ENCODE data around the gene DTD1. TPM values are rescaled to one million over a fixed set of nuclear protein-coding genes. Genes with fewer than 3 reads are reported as not detected.
"Not testable (repeated sequence)": the region's sequence is repeated elsewhere in the genome, so short reads cannot be mapped to it uniquely, and the experiment has no call there.

The DTD1 gene
- total RNA-seq, 5 donors from 2014 or later (not counting 1 experiment from before 2014, with no cell fraction given) = 15.5 to 24.9 (median 22.0) TPM

GRCh38 chr20:18749528-18749927 lies 161.7 kb downstream of the DTD1 start:
- Mint-ChIP-seq H3K4me1 (peaks cover 7 to 14% (median 10%) of the 10 kb centered on the region in 3 donors), H3K27ac (no peak overlapping the region), H3K9me3 (no peaks in the 10 kb centered on the region), H3K4me3 (no peak overlapping the region), H3K27me3 (no peaks in the 10 kb centered on the region), H3K36me3 (peaks cover 54% of the 10 kb centered on the region)
- H3K4me3 ChIP-seq (ENCODE audit: control insufficient read depth in 1 of 2, extremely low read depth in 1 of 2, low read length in 1 of 2) = no peak overlapping the region
- H3K36me3 ChIP-seq (ENCODE audit: control insufficient read depth in 2 of 2, extremely low read depth in 1 of 2, insufficient read depth in 1 of 2, low read length in 1 of 2) = peaks cover 0 to 13% of the 10 kb centered on the region in 2 donors
- ChIA-PET CTCF (no interaction called here), POLR2A (interaction anchor here in 1 of 2 donors (0.6 kb wide), 1 partner anchor 1289 kb away, joined by 3 read pairs; no protein-coding TSS in a partner anchor)
- ATAC-seq (replicated peaks in 1 of 4) (no peak), DNase-seq (no peak)
- WGBS (ENCODE audit: insufficient coverage) = 90% methylated on average over 7 of the region's 7 CpGs
- H3K27ac ChIP-seq (ENCODE audit: low read length) = no peak overlapping the region
- H3K4me1 ChIP-seq (ENCODE audit: control insufficient read depth in 1 of 2, extremely low read depth in 1 of 2, insufficient read depth in 2 of 2, low read length in 2 of 2) = no peaks in the 10 kb centered on the region
- H3K27me3 ChIP-seq (replicated peaks in 1 of 2; ENCODE audit: control insufficient read depth in 2 of 2, extremely low read depth in 1 of 2, insufficient read depth in 2 of 2, low read length in 1 of 2) = no peaks in the 10 kb centered on the region
- H3K9me3 ChIP-seq = no peaks in the 10 kb centered on the region

DNA sequence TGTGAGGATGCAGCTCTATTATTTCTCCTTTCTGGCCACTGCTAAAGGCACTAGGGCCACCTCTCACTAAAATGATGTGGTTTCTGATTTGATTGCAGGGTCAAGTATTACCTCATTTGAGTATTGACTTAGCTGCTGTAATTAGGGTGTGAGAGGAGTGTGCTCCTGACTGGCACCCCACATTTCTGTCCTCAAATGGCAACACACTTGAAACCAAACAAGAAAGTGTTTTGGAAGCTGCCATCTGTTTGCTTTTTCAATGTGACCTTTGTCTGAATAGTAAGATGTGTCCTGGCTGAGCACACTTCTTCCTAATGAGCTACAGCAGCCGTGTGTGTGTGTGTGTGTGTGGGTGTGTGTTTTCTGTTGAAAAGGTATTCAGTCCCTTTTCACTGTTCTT lies 162.9 kb downstream of the DTD1 start:
- H3K9me3 Mint-ChIP-seq = peaks cover 0 to 4% (median 0%) of the 10 kb centered on the region in 3 donors
- CTCF ChIA-PET = interaction anchor here in 1 of 2 donors (0.6 kb wide), 1 partner anchor 15 kb away, joined by 3 read pairs; no protein-coding TSS in a partner anchor
- H3K36me3 ChIP-seq (ENCODE audit: control insufficient read depth in 2 of 2, extremely low read depth in 1 of 2, insufficient read depth in 1 of 2, low read length in 1 of 2) = peaks cover 0 to 4% of the 10 kb centered on the region in 2 donors
- ATAC-seq (replicated peaks in 1 of 4) (no peak), DNase-seq (no peak)
- H3K27ac Mint-ChIP-seq = no peak overlapping the region
- peaks cover 54% of the 10 kb centered on the region for H3K36me3 Mint-ChIP-seq
- H3K4me1 Mint-ChIP-seq = peaks cover 7 to 15% (median 10%) of the 10 kb centered on the region in 3 donors
- no peaks in the 10 kb centered on the region for H3K27me3 ChIP-seq (replicated peaks in 1 of 2; ENCODE audit: control insufficient read depth in 2 of 2, extremely low read depth in 1 of 2, insufficient read depth in 2 of 2, low read length in 1 of 2)
- no peak overlapping the region for H3K4me3 Mint-ChIP-seq
- H3K9me3 ChIP-seq = no peaks in the 10 kb centered on the region
- no CpG with 5 or more reads among the region's 1 CpG for WGBS (ENCODE audit: insufficient coverage)
- H3K4me3 ChIP-seq (ENCODE audit: control insufficient read depth in 1 of 2, extremely low read depth in 1 of 2, low read length in 1 of 2) = no peak overlapping the region
- no peak overlapping the region for H3K27ac ChIP-seq (ENCODE audit: low read length)
- H3K27me3 Mint-ChIP-seq = no peaks in the 10 kb centered on the region
- H3K4me1 ChIP-seq (ENCODE audit: control insufficient read depth in 1 of 2, extremely low read depth in 1 of 2, insufficient read depth in 2 of 2, low read length in 2 of 2) = no peaks in the 10 kb centered on the region
- POLR2A ChIA-PET = no interaction called here

DNA sequence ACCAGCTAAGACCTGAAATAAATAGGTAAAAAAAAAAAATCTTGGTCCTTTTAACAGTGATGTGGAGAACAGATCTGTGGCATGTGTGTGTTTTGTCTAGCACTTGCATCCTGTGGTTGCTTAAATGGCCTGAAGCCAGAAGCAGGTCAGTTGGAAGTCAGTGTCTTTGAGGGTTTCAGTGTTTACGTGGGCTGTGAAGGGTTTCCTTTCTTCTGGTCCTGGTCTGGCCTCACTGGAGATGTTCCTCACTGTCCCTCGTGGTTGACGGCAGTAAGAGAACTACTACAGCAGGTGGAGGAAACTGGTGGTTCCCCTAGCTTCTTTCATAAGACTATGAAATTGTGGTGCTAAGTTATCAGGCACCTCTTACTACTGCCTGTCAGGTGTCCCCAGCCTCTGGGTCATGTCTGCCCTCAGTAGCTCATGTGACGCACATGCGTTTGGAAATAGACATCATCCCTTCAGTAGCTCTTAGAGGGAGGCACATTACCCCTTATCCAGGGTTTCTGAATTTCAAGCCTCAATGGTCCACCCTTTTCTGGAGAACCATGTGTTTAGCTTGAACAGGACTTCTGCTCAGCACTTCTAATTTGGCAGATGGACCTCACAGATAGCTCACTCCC lies 166.3 kb downstream of the DTD1 start:
- no peaks in the 10 kb centered on the region for H3K27me3 Mint-ChIP-seq

GRCh38 chr20:18754653-18755045 lies 166.8 kb downstream of the DTD1 start:
- no peaks in the 10 kb centered on the region for H3K27me3 Mint-ChIP-seq
- Histone ChIP-seq H3K27me3 (replicated peaks in 1 of 2; ENCODE audit: control insufficient read depth in 2 of 2, extremely low read depth in 1 of 2, insufficient read depth in 2 of 2, low read length in 1 of 2) (no peaks in the 10 kb centered on the region), H3K4me1 (ENCODE audit: control insufficient read depth in 1 of 2, extremely low read depth in 1 of 2, insufficient read depth in 2 of 2, low read length in 2 of 2) (no peaks in the 10 kb centered on the region), H3K27ac (ENCODE audit: low read length) (no peak overlapping the region), H3K4me3 (ENCODE audit: control insufficient read depth in 1 of 2, extremely low read depth in 1 of 2, low read length in 1 of 2) (no peak overlapping the region), H3K9me3 (no peaks in the 10 kb centered on the region), H3K36me3 (ENCODE audit: control insufficient read depth in 2 of 2, extremely low read depth in 1 of 2, insufficient read depth in 1 of 2, low read length in 1 of 2) (no peaks in the 10 kb centered on the region)
- ChIA-PET CTCF (no interaction called here), POLR2A (no interaction called here)
- H3K36me3 Mint-ChIP-seq = peaks cover 37% of the 10 kb centered on the region
- H3K4me3 Mint-ChIP-seq = no peak overlapping the region
- H3K4me1 Mint-ChIP-seq = peaks cover 6 to 15% (median 13%) of the 10 kb centered on the region in 3 donors
- peaks cover 0 to 9% (median 0%) of the 10 kb centered on the region in 3 donors for H3K9me3 Mint-ChIP-seq
- DNase-seq (no peak), ATAC-seq (replicated peaks in 1 of 4) (no peak)
- WGBS (ENCODE audit: insufficient coverage) = 100% methylated on average over 2 of the region's 3 CpGs
- no peak overlapping the region for H3K27ac Mint-ChIP-seq

More for the DNA sequence above, 166.3 kb downstream of the DTD1 start:
- peaks cover 0 to 8% (median 0%) of the 10 kb centered on the region in 3 donors for H3K9me3 Mint-ChIP-seq
- POLR2A ChIA-PET = no interaction called here
- ATAC-seq (replicated peaks in 1 of 4) (no peak), DNase-seq (peak in 2 of 35 experiments; percentile 12)
- 30% methylated on average over 3 of the region's 5 CpGs for WGBS (ENCODE audit: insufficient coverage)
- no peaks in the 10 kb centered on the region for H3K36me3 ChIP-seq (ENCODE audit: control insufficient read depth in 2 of 2, extremely low read depth in 1 of 2, insufficient read depth in 1 of 2, low read length in 1 of 2)
- peaks cover 6 to 15% (median 13%) of the 10 kb centered on the region in 3 donors for H3K4me1 Mint-ChIP-seq
- no peak overlapping the region for H3K4me3 ChIP-seq (ENCODE audit: control insufficient read depth in 1 of 2, extremely low read depth in 1 of 2, low read length in 1 of 2)
- H3K4me1 ChIP-seq (ENCODE audit: control insufficient read depth in 1 of 2, extremely low read depth in 1 of 2, insufficient read depth in 2 of 2, low read length in 2 of 2) = no peaks in the 10 kb centered on the region
- H3K4me3 Mint-ChIP-seq = no peak overlapping the region
- no peak overlapping the region for H3K27ac Mint-ChIP-seq
- peaks cover 37% of the 10 kb centered on the region for H3K36me3 Mint-ChIP-seq
- no peak overlapping the region for H3K27ac ChIP-seq (ENCODE audit: low read length)
- no peaks in the 10 kb centered on the region for H3K27me3 ChIP-seq (replicated peaks in 1 of 2; ENCODE audit: control insufficient read depth in 2 of 2, extremely low read depth in 1 of 2, insufficient read depth in 2 of 2, low read length in 1 of 2)
- CTCF ChIA-PET = interaction anchor here in 1 of 2 donors (0.9 kb wide), 1 partner anchor 122 kb away, joined by 5 read pairs; no protein-coding TSS in a partner anchor
- H3K9me3 ChIP-seq = no peaks in the 10 kb centered on the region

DNA sequence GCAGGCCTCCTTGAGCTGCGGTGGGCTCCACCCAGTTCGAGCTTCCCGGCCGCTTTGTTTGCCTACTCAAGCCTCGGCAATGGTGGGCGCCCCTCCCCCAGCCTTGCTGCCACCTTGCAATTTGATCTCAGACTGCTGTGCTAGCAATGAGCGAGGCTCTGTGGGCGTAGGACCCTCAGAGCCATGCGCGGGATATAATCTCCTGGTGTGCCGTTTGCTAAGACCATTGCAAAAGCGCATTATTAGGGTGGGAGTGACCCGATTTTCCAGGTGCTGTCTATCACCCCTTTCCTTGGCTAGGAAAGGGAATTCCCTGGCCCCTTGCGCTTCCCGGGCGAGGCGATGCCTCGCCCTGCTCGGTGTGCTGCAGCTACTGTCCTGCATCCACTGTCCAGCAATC lies 173.0 kb downstream of the DTD1 start:
- H3K27ac Mint-ChIP-seq; ATAC-seq (replicated peaks in 1 of 4); H3K4me3 Mint-ChIP-seq; H3K4me1 ChIP-seq (ENCODE audit: control insufficient read depth in 1 of 2, extremely low read depth in 1 of 2, insufficient read depth in 2 of 2, low read length in 2 of 2); DNase-seq; H3K9me3 ChIP-seq; H3K27me3 Mint-ChIP-seq; POLR2A ChIA-PET; H3K4me1 Mint-ChIP-seq; H3K9me3 Mint-ChIP-seq; H3K27me3 ChIP-seq (replicated peaks in 1 of 2; ENCODE audit: control insufficient read depth in 2 of 2, extremely low read depth in 1 of 2, insufficient read depth in 2 of 2, low read length in 1 of 2); H3K4me3 ChIP-seq (ENCODE audit: control insufficient read depth in 1 of 2, extremely low read depth in 1 of 2, low read length in 1 of 2); H3K27ac ChIP-seq (ENCODE audit: low read length); H3K36me3 ChIP-seq (ENCODE audit: control insufficient read depth in 2 of 2, extremely low read depth in 1 of 2, insufficient read depth in 1 of 2, low read length in 1 of 2): not testable (repeated sequence)
- H3K36me3 Mint-ChIP-seq = peaks cover 46% of the 10 kb centered on the region
- 96% methylated on average over 9 of the region's 19 CpGs for WGBS (ENCODE audit: insufficient coverage)
- CTCF ChIA-PET = interaction anchor here in 1 of 2 donors (0.6 kb wide), 1 partner anchor 1234 kb away, joined by 6 read pairs; no protein-coding TSS in a partner anchor

- Mint-ChIP-seq H3K4me3 (no peak overlapping the region), H3K27me3 (peaks cover 6 to 7% of the 10 kb centered on the region in 2 donors), H3K9me3 (no peaks in the 10 kb centered on the region), H3K36me3 (peaks cover 19% of the 10 kb centered on the region), H3K4me1 (no peaks in the 10 kb centered on the region), H3K27ac (no peak overlapping the region)
- Histone ChIP-seq H3K4me3 (ENCODE audit: control insufficient read depth in 1 of 2, extremely low read depth in 1 of 2, low read length in 1 of 2) (no peak overlapping the region), H3K36me3 (ENCODE audit: control insufficient read depth in 2 of 2, extremely low read depth in 1 of 2, insufficient read depth in 1 of 2, low read length in 1 of 2) (peaks cover 0 to 4% of the 10 kb centered on the region in 2 donors), H3K27me3 (replicated peaks in 1 of 2; ENCODE audit: control insufficient read depth in 2 of 2, extremely low read depth in 1 of 2, insufficient read depth in 2 of 2, low read length in 1 of 2) (no peaks in the 10 kb centered on the region), H3K27ac (ENCODE audit: low read length) (no peak overlapping the region), H3K9me3 (no peaks in the 10 kb centered on the region), H3K4me1 (ENCODE audit: control insufficient read depth in 1 of 2, extremely low read depth in 1 of 2, insufficient read depth in 2 of 2, low read length in 2 of 2) (no peaks in the 10 kb centered on the region)
- DNase-seq = no peak
- 56% methylated on average over 4 of the region's 5 CpGs for whole genome bisulfite sequencing (ENCODE audit: insufficient coverage)
- CTCF ChIA-PET = no interaction called here
- no peak for ATAC-seq (replicated peaks in 1 of 4)
- POLR2A ChIA-PET = no interaction called here
Observed at GRCh38 chr20:18767676-18768075, 179.8 kb downstream of the DTD1 start.

Measured in T-cell (primary cell).